Measurements from ENCODE around the gene RELL1.

RELL1 gene

DNA sequence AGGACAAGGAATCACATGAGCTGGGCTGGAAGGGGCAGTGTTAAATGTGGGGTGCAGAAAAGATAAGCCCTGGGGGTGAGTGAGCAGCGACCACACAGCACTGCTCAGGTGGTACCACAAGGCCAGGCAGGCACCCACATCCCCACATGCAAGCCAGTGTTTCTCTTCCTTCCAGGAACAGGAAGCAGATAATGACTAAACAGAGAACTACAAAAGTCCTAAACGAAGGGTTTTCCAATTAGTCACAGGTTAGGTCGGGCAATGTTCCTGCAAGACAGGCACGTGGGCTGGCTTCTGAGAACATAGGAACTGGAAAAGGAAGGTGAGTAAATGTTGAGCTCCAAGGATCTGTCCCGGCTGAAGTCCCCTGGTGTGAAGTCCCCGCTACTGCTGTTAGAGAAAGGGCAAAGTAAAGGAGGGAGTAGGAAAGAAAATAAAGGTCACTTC, 19.5 kb downstream of the RELL1 start:
- TF ChIP-seq EZH2phosphoT487 (IDR thresholded peaks at IDR 0.05; ENCODE audit: borderline replicate concordance, low read length) = no peak
- TF ChIP-seq CTCF (IDR thresholded peaks at IDR 0.05; ENCODE audit: low read depth, low read length, poor library complexity, severe bottlenecking) = no peak
- Histone ChIP-seq H3K4me1 (ENCODE audit: control insufficient read depth, low read length) (peaks cover 5% of the 10 kb centered on the region; the same call in 1 of the 2 replicates), H3K36me3 (ENCODE audit: control insufficient read depth, low read length) (no peaks in the 10 kb centered on the region), H4K20me1 (ENCODE audit: control insufficient read depth, insufficient read depth, low read depth, low read length) (peaks cover 6% of the 10 kb centered on the region; the same call in 1 of the 2 replicates), H3K4me3 (ENCODE audit: low read length) (no peak overlapping the region), H3K27me3 (ENCODE audit: control insufficient read depth, low read length) (no peaks in the 10 kb centered on the region), H3K27ac (ENCODE audit: low read depth, low read length) (no peak overlapping the region), H3F3A (ENCODE audit: control insufficient read depth, insufficient read depth) (no peaks in the 10 kb centered on the region), H3K9me2 (replicated peaks; ENCODE audit: control insufficient read depth, low read length) (no peaks in the 10 kb centered on the region), H3K4me2 (ENCODE audit: low read length) (no peak overlapping the region), H3K79me2 (ENCODE audit: control insufficient read depth, low read length) (no peaks in the 10 kb centered on the region), H3K9me3 (ENCODE audit: control insufficient read depth, insufficient read depth, low read length) (no peaks in the 10 kb centered on the region)

DNA sequence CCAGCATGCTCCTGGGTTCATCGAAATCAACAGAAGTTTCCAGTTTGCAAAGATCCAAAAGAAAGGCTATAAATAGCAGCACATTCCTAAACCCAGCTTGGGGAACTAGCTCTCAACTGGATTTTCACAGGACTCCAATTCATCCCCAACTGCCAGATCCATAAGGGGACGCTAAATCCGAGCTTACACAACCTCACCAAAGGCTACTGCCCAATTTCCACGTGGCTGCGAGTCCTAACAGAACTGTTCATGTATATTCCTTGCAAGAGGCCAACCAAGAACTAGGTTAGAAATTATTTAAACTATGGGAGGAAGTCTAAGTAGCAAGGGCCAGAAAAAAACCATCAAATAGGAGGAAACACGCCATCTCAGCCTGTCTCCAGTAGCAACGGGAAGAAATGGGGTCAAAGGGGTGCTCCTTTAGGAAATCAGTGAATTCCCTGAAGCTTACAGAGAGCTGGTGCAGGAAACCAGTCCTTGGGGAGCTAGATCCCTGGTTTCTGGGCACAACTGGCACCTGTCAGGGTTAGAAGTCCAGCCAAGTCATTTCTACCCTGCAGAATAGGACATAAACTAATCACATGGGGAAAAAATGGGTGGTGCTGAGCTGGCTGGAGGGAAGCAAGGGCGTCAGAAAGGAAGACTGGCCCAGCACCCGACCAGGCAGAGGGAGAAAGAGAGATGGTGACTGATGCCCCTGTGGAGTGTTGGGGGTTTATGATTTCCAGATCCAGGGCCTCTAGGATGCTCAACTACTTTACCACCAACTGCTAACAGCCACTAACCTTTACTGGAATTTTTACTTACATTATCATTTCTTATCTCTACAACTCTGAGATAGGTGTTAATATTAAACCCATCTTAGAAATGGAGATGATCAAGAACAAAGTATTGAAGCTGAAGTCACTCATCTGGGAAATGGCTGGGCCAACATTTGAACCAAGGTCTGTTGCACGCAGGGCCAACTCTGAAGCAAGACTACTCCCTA, 20.5 kb downstream of the RELL1 start:
- no peaks in the 10 kb centered on the region for H3K9me3 ChIP-seq (ENCODE audit: control insufficient read depth, insufficient read depth, low read length)
- peaks cover 5% of the 10 kb centered on the region; the same call in 1 of the 2 replicates for H3K4me1 ChIP-seq (ENCODE audit: control insufficient read depth, low read length)
- no peaks in the 10 kb centered on the region for H3K9me2 ChIP-seq (replicated peaks; ENCODE audit: control insufficient read depth, low read length)
- no peak overlapping the region for H3K4me2 ChIP-seq (ENCODE audit: low read length)
- H3K4me3 ChIP-seq (ENCODE audit: low read length) = no peak overlapping the region
- no peaks in the 10 kb centered on the region for H3F3A ChIP-seq (ENCODE audit: control insufficient read depth, insufficient read depth)
- H3K79me2 ChIP-seq (ENCODE audit: control insufficient read depth, low read length) = no peaks in the 10 kb centered on the region
- TF ChIP-seq EZH2phosphoT487 (IDR thresholded peaks at IDR 0.05; ENCODE audit: borderline replicate concordance, low read length) (no peak), CTCF (IDR thresholded peaks at IDR 0.05; ENCODE audit: low read depth, low read length, poor library complexity, severe bottlenecking) (no peak)
- peaks cover 6% of the 10 kb centered on the region; the same call in 1 of the 2 replicates for H4K20me1 ChIP-seq (ENCODE audit: control insufficient read depth, insufficient read depth, low read depth, low read length)
- no peaks in the 10 kb centered on the region for H3K36me3 ChIP-seq (ENCODE audit: control insufficient read depth, low read length)
- no peaks in the 10 kb centered on the region for H3K27me3 ChIP-seq (ENCODE audit: control insufficient read depth, low read length)
- H3K27ac ChIP-seq (ENCODE audit: low read depth, low read length) = no peak overlapping the region

DNA sequence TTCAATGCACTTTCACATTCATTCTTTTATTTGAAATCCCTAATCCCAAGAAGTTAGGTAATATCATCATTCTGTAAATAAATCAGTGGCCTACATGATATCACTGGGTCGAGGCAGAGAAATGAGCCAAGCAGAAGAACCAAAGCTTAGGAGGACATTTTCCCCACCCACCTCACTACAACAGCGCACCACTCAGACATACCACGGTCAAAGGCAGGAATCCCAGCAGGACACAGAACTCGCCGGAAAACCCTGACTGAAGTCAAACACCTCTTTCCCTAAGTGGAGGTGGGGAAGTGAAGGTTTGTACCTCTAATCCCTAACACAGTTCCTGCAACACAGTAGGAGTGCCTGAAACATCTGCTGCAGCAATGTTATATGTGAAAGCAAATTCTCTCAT, 21.5 kb downstream of the RELL1 start:
- no peak for TF ChIP-seq EZH2phosphoT487 (IDR thresholded peaks at IDR 0.05; ENCODE audit: borderline replicate concordance, low read length)
- Histone ChIP-seq H3K36me3 (ENCODE audit: control insufficient read depth, low read length) (no peaks in the 10 kb centered on the region), H3K4me1 (ENCODE audit: control insufficient read depth, low read length) (peaks cover 5% of the 10 kb centered on the region; the same call in 1 of the 2 replicates)

DNA sequence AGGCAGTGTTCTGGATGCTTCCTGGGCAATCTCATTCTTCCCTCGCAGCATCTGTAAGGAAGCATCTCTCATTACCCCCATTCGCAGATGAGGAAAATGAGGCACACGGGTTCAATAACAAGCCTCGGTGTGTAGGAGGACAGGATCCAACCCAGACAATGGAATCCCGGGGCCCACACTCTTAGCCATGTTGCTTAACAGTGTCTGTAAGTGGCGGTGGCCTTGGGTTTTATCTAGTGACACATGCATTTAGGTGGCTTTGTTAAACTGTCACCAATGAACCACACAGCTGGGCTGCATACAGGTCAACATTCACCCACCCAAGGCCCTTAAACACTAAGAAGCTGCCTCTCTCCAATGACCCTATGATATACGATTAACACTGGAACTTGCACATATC, 22.6 kb downstream of the RELL1 start:
- H3K27me3 ChIP-seq (ENCODE audit: control insufficient read depth, low read length) = no peaks in the 10 kb centered on the region
- H3K4me2 ChIP-seq (ENCODE audit: low read length) = no peak overlapping the region
- no peak for TF ChIP-seq CTCF (IDR thresholded peaks at IDR 0.05; ENCODE audit: low read depth, low read length, poor library complexity, severe bottlenecking)
- TF ChIP-seq EZH2phosphoT487 (IDR thresholded peaks at IDR 0.05; ENCODE audit: borderline replicate concordance, low read length) = no peak
- H3K4me3 ChIP-seq (ENCODE audit: low read length) = no peak overlapping the region
- H3F3A ChIP-seq (ENCODE audit: control insufficient read depth, insufficient read depth) = no peaks in the 10 kb centered on the region
- H3K9me3 ChIP-seq (ENCODE audit: control insufficient read depth, insufficient read depth, low read length) = no peaks in the 10 kb centered on the region
- no peaks in the 10 kb centered on the region for H3K36me3 ChIP-seq (ENCODE audit: control insufficient read depth, low read length)
- H3K27ac ChIP-seq (ENCODE audit: low read depth, low read length) = no peak overlapping the region
- peaks cover 5% of the 10 kb centered on the region; the same call in 1 of the 2 replicates for H3K4me1 ChIP-seq (ENCODE audit: control insufficient read depth, low read length)
- no peaks in the 10 kb centered on the region for H3K9me2 ChIP-seq (replicated peaks; ENCODE audit: control insufficient read depth, low read length)
- H3K79me2 ChIP-seq (ENCODE audit: control insufficient read depth, low read length) = 0 out of 2 replicates have a peak, but pooled peaks cover 2% of the 10 kb centered on the region
- H4K20me1 ChIP-seq (ENCODE audit: control insufficient read depth, insufficient read depth, low read depth, low read length) = peaks cover 6% of the 10 kb centered on the region; the same call in 1 of the 2 replicates

More for the DNA sequence above, 21.5 kb downstream of the RELL1 start:
- Histone ChIP-seq H3F3A (ENCODE audit: control insufficient read depth, insufficient read depth) (no peaks in the 10 kb centered on the region), H3K27me3 (ENCODE audit: control insufficient read depth, low read length) (no peaks in the 10 kb centered on the region), H3K4me2 (ENCODE audit: low read length) (no peak overlapping the region), H3K9me3 (ENCODE audit: control insufficient read depth, insufficient read depth, low read length) (no peaks in the 10 kb centered on the region), H3K27ac (ENCODE audit: low read depth, low read length) (no peak overlapping the region), H3K4me3 (ENCODE audit: low read length) (no peak overlapping the region), H3K9me2 (replicated peaks; ENCODE audit: control insufficient read depth, low read length) (no peaks in the 10 kb centered on the region), H4K20me1 (ENCODE audit: control insufficient read depth, insufficient read depth, low read depth, low read length) (peaks cover 6% of the 10 kb centered on the region; the same call in 1 of the 2 replicates), H3K79me2 (ENCODE audit: control insufficient read depth, low read length) (no peaks in the 10 kb centered on the region)
